Measurements from ENCODE around the gene PHF2.
"Not testable (repeated sequence)": the region's sequence is repeated elsewhere in the genome, so short reads cannot be mapped to it uniquely, and the experiment has no call there.

PHF2 gene

DNA sequence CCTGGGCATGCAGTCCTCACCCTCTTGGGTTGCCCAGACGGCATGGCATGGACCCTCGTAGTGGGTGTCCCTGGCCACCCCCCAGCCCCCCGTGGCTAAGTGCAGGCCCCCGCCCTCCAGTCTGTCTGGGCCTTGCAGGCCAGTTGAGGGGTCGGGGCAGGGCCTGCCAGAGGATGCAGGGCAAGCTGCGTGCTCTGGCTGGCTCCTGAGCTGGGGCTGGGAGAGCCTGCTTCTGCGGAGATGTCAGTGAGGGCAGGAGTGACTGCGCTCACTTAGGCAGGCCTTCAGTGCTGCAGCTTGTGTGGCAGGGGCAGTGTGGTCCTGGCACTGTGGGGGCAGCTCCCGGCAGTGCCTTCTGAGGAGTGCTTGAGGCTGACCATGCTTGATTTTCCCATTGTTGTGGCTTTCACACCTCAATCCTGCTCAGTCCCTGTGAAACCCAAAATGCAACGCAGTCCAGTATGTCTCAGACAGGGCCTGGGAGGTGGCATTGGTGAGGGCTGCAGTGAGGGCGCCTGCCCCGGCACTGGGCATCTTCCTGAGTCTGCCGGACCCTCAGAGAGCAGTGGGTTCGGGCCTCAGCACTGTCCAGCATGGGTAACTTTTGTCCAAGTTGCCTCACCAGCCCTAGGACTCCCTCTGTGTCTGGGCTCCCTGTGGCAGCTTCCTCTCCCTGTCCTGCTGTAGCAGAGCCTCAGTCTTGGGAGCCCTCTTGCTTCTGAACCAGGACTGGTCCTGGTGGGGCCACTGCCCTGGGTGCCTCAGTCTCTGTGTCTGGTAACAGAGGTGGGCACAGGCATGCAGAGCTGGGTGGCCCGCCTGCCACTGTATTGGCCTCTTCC lies 93.0 kb downstream of the PHF2 start:
- ATAC-seq: no peak

DNA sequence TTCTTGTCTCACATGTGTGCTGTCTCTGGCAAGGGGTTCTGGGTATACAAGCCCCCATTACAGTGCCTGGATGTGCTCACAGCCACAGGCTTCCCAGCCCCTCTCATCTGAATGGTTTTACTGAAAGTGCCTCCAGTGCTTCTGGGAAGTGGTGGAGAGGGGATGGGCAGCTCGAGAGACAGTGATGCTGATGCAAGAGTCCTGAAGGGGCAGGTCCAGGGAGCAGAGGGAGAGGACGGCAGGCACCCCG lies 93.5 kb downstream of the PHF2 start:
- ATAC-seq: no peak

DNA sequence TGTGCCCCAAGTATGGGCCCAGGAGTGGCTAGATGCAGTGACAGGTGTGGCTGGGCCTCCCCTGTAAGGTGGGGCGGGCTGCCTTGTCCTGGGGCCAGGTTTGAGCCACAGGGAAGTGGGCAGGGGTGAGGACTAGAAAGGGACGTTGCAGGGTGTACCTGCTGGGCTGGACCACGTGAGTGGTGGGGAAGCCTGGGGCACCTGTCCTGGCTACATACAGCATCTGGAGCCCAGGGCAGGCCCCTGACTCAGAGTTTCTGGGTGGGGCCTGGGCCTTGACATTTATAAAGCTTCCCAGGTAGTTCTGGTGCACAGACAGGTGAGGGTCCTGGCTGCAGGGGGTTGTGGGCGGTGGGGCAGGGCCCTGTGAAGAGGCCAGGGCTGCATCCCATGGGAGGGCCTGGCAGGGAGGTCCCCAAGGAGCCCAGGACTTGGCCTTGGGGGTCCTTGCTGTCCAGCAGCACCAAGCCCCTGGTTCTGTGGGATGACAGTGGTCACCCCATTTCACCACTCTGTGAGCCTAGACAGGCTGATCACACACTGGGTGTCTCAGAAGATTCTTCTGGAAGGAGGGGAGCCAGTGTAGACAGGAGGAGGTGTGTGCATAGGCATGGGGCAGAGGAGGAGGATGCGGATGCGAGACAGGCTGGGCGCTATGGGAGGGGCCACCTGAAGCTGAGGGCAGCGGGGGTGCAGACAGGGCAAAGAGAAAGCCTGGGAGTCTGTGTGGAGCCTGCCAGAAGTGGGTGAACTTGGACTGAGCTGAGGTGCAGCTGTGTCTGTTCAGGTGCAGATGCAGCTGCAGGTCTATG lies 94.0 kb downstream of the PHF2 start:
- no peak for ATAC-seq

DNA sequence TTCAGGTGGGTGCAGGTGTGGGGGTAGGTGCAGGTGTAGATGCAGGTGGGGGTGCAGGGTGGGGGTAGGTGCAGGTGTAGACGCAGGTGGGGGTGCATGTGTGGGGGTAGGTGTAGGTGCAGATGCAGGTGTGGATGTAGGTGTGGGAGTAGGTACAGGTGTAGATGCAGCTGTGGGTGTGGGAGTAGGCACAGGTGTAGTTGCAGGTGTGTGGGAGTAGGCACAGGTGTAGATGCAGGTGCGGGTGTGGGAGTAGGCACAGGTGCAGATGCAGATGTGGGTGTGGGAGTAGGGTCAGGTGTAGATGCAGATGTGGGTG lies 94.6 kb downstream of the PHF2 start:
- no peak for ATAC-seq

GRCh38 chr9:93672330-93673020 lies 96.1 kb downstream of the PHF2 start:
- not testable (repeated sequence) for ATAC-seq

DNA sequence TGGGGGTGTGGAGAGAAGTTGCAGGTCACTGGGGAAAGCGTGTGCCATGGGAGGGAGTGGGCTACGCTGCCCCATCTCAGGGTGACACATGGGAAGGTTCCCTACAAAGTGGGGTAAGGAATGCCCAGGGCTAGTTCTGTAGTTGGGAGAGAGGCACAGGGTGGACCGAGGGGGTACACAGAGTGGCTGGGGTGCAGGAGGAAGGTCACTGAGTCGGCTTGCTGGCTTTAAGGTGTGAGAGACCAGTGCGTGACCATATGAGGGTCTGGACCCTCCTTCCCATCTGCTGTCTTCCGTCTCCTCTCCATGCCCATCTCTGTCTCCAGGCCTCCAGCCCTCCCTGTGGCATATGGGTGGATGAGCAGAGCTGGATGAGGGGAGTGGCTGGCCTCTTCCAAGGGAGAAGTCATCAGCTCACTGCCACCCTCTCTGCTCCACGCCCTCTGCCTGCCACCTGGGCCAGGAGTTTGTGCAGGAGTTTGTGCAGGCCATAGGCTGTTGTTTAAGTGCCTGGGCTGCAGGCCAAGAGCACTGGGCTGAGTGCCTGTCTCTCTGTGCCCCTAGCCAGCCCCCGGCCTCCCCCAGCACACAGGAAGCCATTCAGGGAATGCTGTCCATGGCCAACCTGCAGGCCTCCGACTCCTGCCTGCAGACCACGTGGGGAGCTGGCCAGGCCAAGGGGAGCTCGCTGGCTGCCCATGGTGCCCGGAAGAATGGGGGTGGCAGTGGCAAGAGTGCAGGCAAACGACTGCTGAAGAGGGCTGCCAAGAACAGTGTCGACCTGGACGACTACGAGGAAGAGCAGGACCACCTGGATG lies 96.8 kb downstream of the PHF2 start:
- ATAC-seq: no peak

DNA sequence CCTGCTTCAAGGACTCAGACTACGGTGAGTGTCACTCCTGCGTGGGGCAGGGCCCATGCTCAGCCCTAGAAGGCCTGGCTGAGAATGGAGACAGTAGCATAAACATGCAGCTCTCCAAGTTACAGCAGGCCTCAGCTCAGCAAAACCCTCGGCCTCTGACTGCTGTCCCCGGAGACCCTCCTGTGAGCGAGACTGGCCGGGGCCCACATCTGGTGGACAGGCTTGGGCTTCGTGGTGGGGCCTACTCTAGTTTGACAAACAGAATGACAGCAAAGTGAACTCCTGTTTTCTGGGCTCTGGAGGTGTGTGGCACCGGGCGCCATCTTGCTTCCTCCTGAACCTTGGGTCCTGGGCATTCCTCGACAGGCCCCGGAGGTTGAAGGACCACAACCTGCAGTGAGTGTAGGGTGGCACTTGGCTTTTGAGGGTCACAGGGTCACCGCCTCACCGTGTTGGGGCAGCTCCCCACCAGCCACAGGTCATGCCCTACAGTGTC lies 97.5 kb downstream of the PHF2 start:
- no peak for ATAC-seq

DNA sequence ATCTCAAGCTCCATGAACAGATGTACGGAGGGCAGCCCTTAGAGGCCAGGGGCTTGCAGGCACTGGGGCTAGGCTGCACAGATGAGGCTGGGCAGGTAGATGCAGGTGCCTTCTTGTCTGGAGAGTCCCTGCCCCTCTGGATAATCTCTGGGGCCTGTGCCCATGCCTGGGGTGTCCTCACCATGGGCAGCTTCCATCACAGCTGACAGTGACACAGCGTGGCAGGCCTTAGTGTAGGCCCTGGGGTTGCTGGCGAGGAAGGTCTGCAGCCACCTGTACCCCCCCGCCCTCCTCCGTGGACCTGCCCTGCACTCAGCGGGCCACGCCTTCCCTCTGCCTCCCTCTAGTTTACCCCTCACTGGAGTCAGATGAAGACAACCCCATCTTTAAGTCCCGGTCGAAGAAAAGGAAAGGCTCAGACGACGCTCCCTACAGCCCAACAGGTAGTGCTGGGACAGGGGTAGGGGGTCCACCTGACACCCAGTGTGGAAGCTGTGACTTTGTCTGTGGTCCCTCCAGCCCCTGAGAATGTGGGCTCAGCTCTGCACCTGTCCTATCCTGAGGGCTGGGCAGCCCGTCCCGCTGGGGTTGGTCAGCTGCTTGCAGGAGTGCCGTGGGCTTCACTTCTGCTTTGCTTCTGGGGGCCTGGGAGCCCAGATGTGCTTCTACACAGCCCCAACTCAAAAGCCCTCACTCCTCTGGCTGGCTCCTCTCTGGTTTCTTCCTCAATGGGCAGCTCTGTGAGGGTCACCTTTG lies 98.4 kb downstream of the PHF2 start:
- ATAC-seq: no peak

GRCh38 chr9:93675336-93676150 lies 99.2 kb downstream of the PHF2 start:
- no peak for ATAC-seq

- ATAC-seq: no peak
Observed at GRCh38 chr9:93676310-93677047, 100.1 kb downstream of the PHF2 start.

DNA sequence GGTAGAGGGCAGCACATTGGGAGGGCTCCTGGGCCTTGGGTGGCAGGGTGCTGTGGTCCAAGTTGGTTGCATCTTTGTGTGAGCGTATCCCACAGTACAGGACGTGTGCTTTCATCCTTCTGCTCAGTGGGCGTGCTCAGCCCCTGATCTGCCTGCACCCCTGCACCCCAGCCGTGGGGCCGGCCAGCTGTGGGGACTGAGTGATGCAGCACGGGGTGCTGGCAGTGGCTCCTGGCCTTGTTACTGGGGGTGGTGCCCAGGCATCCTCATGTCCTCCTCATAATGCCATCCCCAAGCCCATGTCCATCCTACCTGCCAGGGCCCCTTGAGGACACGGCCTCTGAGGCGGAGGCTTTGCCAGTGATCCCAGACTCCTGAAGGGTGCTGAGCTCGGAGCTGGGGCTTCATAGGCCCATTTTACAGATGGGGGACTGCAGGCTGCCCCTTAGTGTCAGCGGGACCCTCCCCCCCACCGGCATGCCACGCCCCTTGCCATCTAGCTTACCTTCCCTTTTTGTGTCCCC lies 100.7 kb downstream of the PHF2 start:
- ATAC-seq: no peak

DNA sequence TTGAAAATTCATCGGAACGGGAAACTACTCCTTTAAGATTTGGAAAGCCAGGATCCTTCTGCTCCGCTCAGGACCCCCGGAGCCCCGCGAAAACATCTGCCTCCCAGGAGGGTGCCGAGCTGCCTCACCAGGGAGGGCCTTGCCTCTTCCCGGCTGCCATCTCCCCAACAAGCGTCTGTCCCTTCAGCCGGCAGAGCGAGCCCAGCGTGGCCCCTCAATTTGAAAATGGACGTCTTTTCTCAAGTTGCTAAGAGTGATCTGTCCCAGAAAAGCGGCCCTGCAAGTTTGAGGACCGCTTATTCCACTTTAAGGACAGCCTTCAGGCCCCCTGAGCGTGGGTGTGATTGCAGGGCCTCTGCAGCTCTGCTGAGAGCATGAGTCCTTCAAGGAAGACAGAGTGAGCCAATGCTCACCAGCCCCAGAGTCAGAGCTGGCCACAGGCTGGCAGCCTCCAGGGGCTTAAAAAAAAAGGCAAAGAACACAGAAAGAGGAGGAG lies 101.3 kb downstream of the PHF2 start:
- ATAC-seq: no peak

GRCh38 chr9:93678199-93679019 lies 102.0 kb downstream of the PHF2 start:
- no peak for ATAC-seq

DNA sequence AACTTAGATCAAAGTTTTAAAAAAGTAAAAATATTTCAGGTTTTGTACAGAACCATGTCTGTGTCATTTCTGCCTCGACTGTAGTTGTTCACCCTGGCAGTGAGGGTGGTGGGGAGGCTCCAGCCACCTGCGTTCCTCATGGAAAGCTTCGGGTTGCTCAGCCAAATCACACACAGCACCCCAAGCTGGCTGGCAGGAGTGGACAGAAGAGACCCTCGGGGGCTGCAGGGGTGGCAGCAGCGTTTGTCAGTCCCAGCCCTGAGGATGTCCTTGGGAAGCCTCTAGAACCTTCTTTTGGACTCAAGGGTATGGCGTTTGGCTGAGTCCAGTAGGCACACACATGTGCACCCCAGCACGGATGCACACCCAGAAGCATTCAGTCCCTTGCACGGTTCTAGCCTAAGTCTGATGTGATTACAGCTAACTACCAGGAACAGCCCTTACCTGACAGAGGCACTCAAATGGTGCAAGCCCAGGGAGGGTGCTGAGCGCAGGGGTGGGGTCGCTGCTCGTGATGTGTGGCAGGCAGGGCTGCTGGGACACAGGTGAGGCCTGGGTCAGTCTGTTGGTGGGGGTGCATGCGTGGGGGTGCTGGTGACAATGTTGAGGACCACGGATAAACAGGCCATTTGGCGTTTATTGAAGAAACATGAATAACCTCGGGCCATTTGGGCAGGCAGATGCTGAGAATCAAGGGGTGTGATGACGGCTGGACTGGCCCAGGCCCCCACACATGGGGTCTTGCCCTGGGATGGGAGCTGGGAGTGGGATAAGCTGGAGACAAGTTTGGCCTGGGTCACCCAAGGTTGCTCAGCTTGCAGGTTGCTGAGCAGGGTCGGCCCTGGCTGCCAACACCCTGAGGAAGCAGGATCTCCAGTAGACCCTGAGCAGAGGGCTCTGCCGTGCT lies 103.4 kb downstream of the PHF2 start:
- ATAC-seq: no peak

GRCh38 chr9:93680443-93681268 lies 104.3 kb downstream of the PHF2 start:
- ATAC-seq: peak in 1 of 2 donors; percentile 11

- ATAC-seq: no peak
Observed at GRCh38 chr9:93681269-93682154, 105.1 kb downstream of the PHF2 start.

All from activated CD4-positive, CD25-positive, alpha-beta regulatory T cell treated with anti-CD3 and anti-CD28 coated beads, Interleukin-2, amount 50 U/mL, for 24 hours (primary cell).